Measurements from ENCODE around the gene CPLX4.
A peak's percentile ranks its signal among the peaks of the same experiment; 100 is the strongest.

The CPLX4 gene

GRCh38 chr18:59308938-59309260, 9.6 kb downstream of the CPLX4 start:
- peak overlapping the region; percentile 40 for H3K4me3 ChIP-seq (ENCODE audit: low read depth, low read length)
- no peak for DNase-seq (ENCODE audit: low read depth)
- no peak for TF ChIP-seq CTCF (conservative IDR thresholded peaks at IDR 0.05; ENCODE audit: low read depth, low read length)

- peak overlapping the region; percentile 40 for H3K4me3 ChIP-seq (ENCODE audit: low read depth, low read length)
- peak; percentile 59 for TF ChIP-seq CTCF (conservative IDR thresholded peaks at IDR 0.05; ENCODE audit: low read depth, low read length)
- DNase-seq (ENCODE audit: low read depth) = peak; percentile 70
These were observed 10.1 kb downstream of the CPLX4 start for GRCh38 chr18:59308248-59308937.

- H3K4me3 ChIP-seq (ENCODE audit: low read depth, low read length) = no peak overlapping the region
- TF ChIP-seq CTCF (conservative IDR thresholded peaks at IDR 0.05; ENCODE audit: low read depth, low read length) = no peak
- no peak for DNase-seq (ENCODE audit: low read depth)
These were observed 11.8 kb downstream of the CPLX4 start for GRCh38 chr18:59306640-59307039.

GRCh38 chr18:59305295-59305694, 13.2 kb downstream of the CPLX4 start:
- DNase-seq (ENCODE audit: low read depth) = no peak
- TF ChIP-seq CTCF (conservative IDR thresholded peaks at IDR 0.05; ENCODE audit: low read depth, low read length) = no peak
- H3K4me3 ChIP-seq (ENCODE audit: low read depth, low read length) = no peak overlapping the region

GRCh38 chr18:59303656-59304195, 14.7 kb downstream of the CPLX4 start:
- no peak overlapping the region for H3K4me3 ChIP-seq (ENCODE audit: low read depth, low read length)
- no peak for TF ChIP-seq CTCF (conservative IDR thresholded peaks at IDR 0.05; ENCODE audit: low read depth, low read length)
- DNase-seq (ENCODE audit: low read depth) = no peak

GRCh38 chr18:59303006-59303405, 15.4 kb downstream of the CPLX4 start:
- DNase-seq (ENCODE audit: low read depth) = no peak
- no peak for TF ChIP-seq CTCF (conservative IDR thresholded peaks at IDR 0.05; ENCODE audit: low read depth, low read length)
- H3K4me3 ChIP-seq (ENCODE audit: low read depth, low read length) = no peak overlapping the region

- H3K4me3 ChIP-seq (ENCODE audit: low read depth, low read length) = no peak overlapping the region
- no peak for DNase-seq (ENCODE audit: low read depth)
- no peak for TF ChIP-seq CTCF (conservative IDR thresholded peaks at IDR 0.05; ENCODE audit: low read depth, low read length)
These were observed 16.5 kb downstream of the CPLX4 start for GRCh38 chr18:59301929-59302328.

Data from choroid plexus epithelial cell (primary cell).